BLaER1 treated with 17β-estradiol and CSF1 and Interleukin-3, amounts not matched to agents 10 nM and 100 nM (cell line): ENCODE data around the gene SLC6A7.

Experiments used
- H3K27ac ChIP-seq, 11 experiments: shearing (Covaris generic); formaldehyde crosslinking; 2 replicates each; pipeline ENCODE4 v1.8.1; 2022
- H3K27me3 ChIP-seq, 11 experiments: shearing (Covaris generic); formaldehyde crosslinking; 2 replicates each; pipeline ENCODE4 v1.8.1; 2022
- H3K36me3 ChIP-seq, 11 experiments: shearing (Covaris generic); formaldehyde crosslinking; 2 replicates each; pipeline ENCODE4 v1.8.1; 2022
- H3K4me1 ChIP-seq, 10 experiments: shearing (Covaris generic); formaldehyde crosslinking; 2 replicates each; pipeline ENCODE4 v1.8.1; 2022
- H3K4me2 ChIP-seq, 11 experiments: shearing (Covaris generic); formaldehyde crosslinking; 2 replicates each; pipeline ENCODE4 v1.8.1; 2022
- H3K4me3 ChIP-seq, 10 experiments: shearing (Covaris generic); formaldehyde crosslinking; 2 replicates each; pipeline ENCODE4 v1.8.1; 2022
- H3K9ac ChIP-seq, 11 experiments: shearing (Covaris generic); formaldehyde crosslinking; 2 replicates each; pipeline ENCODE4 v1.8.1; 2022
- H3K9me3 ChIP-seq, 11 experiments: shearing (Covaris generic); formaldehyde crosslinking; replicated peaks in 1 of 11; 2 replicates each; pipeline ENCODE4 v1.8.1; 2022
- H4K20me1 ChIP-seq, 11 experiments: shearing (Covaris generic); formaldehyde crosslinking; 2 replicates each; pipeline ENCODE4 v1.8.1; 2022
- Cebpa-rat ChIP-seq, 11 experiments: shearing (Covaris generic); IDR thresholded peaks; 2 replicates each; pipeline ENCODE4 v1.8.1; 2022

The SLC6A7 gene

DNA sequence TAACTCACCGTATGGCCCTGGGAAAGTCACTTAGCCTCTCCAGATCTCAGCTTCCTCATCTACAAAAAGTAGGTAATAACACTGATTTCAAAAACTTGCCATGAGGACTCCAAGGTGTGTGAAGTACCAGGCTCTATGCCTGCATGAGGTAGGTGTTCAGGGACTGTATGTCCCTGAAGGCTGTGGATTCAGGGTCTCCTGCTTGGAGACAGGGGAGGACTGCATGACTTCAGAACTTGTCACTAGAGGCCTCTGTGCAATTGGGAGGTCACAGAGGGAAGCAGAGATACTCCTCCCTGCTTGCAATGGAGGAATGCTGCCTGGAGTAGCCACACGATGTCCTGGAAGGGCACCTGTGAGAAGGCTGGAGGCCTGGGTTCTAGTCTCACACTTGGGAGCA lies 36.4 kb upstream of the SLC6A7 start:
- Histone ChIP-seq H3K4me1 (peaks cover 75 to 100% (median 96%) of the 10 kb centered on the region in 10 experiments), H4K20me1 (peaks cover 0 to 10% (median 0%) of the 10 kb centered on the region in 11 experiments; a peak in 4 of 22 replicates), H3K27ac (peak overlapping the region in 9 of 11 experiments; percentile 3 to 94 (median 79); a peak in 17 of 22 replicates), H3K9ac (peak overlapping the region; percentile 9 to 86 (median 81); a peak in 18 of 22 replicates), H3K36me3 (peaks cover 0 to 28% (median 15%) of the 10 kb centered on the region in 11 experiments; a peak in 15 of 22 replicates), H3K9me3 (no peaks in the 10 kb centered on the region), H3K4me2 (peak overlapping the region; percentile 83 to 100 (median 98)), H3K4me3 (peak overlapping the region in 8 of 10 experiments; percentile 67 to 76 (median 74); a peak in 16 of 20 replicates), H3K27me3 (no peaks in the 10 kb centered on the region)
- no peak for TF ChIP-seq Cebpa-rat (IDR thresholded peaks at IDR 0.05)

DNA sequence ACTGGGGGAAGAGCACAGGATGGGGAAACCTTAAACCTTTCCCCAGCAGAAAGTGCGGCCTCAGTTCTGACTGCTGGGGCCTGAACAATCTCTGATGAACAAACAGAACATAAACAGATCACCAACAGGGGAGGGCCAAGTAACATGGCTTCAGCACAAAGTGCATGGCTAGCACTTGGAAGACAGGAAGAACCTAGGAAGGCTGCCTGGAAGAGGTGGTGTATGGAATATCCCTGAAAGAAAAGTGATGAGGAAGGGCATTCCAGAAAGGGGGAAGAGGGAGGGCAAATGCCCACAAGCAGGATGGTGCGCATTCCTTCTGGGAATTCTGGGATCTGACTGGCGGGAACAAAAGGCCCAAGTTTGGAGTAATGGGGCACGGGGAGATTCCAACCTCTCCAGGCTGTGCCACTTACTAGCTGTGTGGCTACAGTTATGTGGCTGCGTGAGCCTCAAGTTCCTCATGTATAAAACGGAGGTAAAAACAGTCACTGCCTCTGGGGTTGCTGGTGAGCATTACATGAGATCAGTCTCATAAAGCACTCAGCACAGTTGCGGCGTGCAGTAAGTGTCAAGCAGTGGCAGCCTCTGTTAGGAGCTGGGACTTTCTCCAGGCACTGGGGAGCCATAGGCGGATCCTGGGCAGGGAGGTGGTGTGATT lies 35.8 kb upstream of the SLC6A7 start:
- Histone ChIP-seq H3K27me3 (no peaks in the 10 kb centered on the region), H3K9ac (peak overlapping the region; percentile 10 to 86 (median 81); a peak in 21 of 22 replicates), H3K9me3 (no peaks in the 10 kb centered on the region), H4K20me1 (peaks cover 0 to 10% (median 0%) of the 10 kb centered on the region in 11 experiments; a peak in 4 of 22 replicates), H3K36me3 (peaks cover 0 to 22% (median 9%) of the 10 kb centered on the region in 11 experiments; a peak in 14 of 22 replicates), H3K4me2 (peak overlapping the region; percentile 83 to 100 (median 98)), H3K4me3 (peak overlapping the region; percentile 34 to 76 (median 72); a peak in 18 of 20 replicates), H3K27ac (peak overlapping the region in 10 of 11 experiments; percentile 40 to 94 (median 78); a peak in 19 of 22 replicates), H3K4me1 (peaks cover 77 to 100% (median 96%) of the 10 kb centered on the region in 10 experiments)
- no peak for TF ChIP-seq Cebpa-rat (IDR thresholded peaks at IDR 0.05)

DNA sequence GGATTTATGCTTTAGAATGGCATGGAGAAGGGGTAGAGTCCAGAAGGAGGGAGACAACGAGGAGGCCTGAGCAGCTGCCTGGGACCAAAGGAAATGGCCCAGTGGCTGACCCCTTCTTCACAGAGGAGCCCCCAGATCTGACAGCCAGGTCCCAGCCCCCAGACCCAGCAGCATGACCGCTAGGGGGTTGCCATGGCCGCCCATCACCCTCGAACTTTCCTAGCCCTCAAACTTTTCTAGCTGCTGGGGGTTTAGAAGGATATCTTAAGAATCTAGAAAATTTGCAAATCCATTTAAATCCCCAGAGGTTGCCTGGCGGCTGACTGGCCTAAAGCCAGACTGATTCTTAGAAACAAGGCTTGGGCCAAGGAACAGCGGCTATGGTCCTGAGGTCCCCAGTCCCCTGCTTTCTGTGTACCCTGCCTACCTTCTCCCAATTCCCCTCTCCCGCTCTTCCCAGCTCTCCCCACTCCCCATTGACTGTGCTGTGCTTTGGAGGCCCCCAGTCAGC lies 35.2 kb upstream of the SLC6A7 start:
- H3K4me2 ChIP-seq, result peak overlapping the region; percentile 83 to 100 (median 98)
- no peaks in the 10 kb centered on the region for H3K9me3 ChIP-seq
- H3K27me3 ChIP-seq, result no peaks in the 10 kb centered on the region
- H3K27ac ChIP-seq, result peak overlapping the region in 10 of 11 experiments; percentile 40 to 94 (median 78); a peak in 19 of 22 replicates
- peaks cover 77 to 100% (median 96%) of the 10 kb centered on the region in 10 experiments for H3K4me1 ChIP-seq
- H3K9ac ChIP-seq, result peak overlapping the region; percentile 10 to 86 (median 81); a peak in 21 of 22 replicates
- peaks cover 0 to 10% (median 0%) of the 10 kb centered on the region in 11 experiments; a peak in 4 of 22 replicates for H4K20me1 ChIP-seq
- no peak for TF ChIP-seq Cebpa-rat (IDR thresholded peaks at IDR 0.05)
- H3K4me3 ChIP-seq, result peak overlapping the region; percentile 34 to 76 (median 72); a peak in 19 of 20 replicates
- peaks cover 0 to 19% (median 6%) of the 10 kb centered on the region in 11 experiments; a peak in 10 of 22 replicates for H3K36me3 ChIP-seq

DNA sequence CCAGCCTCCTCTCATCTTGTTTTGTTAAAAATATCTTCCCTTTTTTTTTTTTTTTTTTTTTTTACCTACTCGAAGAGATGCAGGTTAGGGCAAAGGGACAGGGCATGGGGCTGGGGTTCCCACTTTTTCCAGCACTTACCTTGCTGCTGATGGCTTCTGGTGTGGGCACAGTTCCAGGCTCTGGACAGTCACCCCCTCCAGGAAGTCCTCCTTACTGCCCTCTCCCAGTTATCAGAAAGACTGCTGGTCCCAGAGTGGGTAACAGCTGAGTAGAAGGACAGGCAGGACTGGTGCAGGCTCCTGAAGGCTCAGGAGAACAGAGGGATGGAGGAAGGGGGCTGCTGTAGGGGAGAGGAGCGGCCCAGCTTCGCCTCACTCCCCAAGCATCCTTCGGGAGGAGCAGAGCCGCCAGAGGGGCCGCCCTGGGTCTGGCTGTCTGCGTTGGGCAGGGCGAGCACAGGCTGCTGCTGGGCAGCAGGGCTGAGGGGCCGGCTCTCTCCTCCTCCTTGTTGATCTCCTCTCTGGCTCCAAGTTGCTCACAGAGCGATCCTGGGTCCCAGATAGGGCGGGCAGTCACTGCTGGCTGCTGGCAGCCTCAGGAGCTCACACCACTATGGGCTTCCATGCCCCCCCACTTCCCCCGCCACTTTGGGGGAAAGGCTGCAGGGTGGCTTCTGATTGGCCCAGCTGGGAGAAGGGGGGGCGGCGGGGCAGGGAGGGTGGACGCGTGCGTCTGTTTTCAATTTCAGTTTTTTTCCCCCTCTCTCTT lies 34.4 kb upstream of the SLC6A7 start, which contains the start of gene PDGFRB:
Gene PDGFRB (minus strand): TSS at position 588 of the 769 bp plus-strand sequence. CDS start 18,798 bp downstream, outside the sequence.
- Histone ChIP-seq H3K9me3 (no peaks in the 10 kb centered on the region), H3K4me1 (peaks cover 79 to 100% (median 96%) of the 10 kb centered on the region in 10 experiments), H3K27ac (peak within 1 kb of the TSS in 10 of 11 experiments; percentile 40 to 94 (median 78); a peak in 19 of 22 replicates), H4K20me1 (peaks cover 0 to 10% (median 0%) of the 10 kb centered on the region in 11 experiments; a peak in 4 of 22 replicates), H3K36me3 (peaks cover 0 to 19% (median 6%) of the 10 kb centered on the region in 11 experiments; a peak in 10 of 22 replicates), H3K27me3 (no peaks in the 10 kb centered on the region), H3K9ac (peak within 1 kb of the TSS; percentile 10 to 86 (median 81); a peak in 21 of 22 replicates), H3K4me2 (peak within 1 kb of the TSS; percentile 83 to 100 (median 98)), H3K4me3 (peak within 1 kb of the TSS; percentile 34 to 76 (median 72))
- no peak for TF ChIP-seq Cebpa-rat (IDR thresholded peaks at IDR 0.05)

DNA sequence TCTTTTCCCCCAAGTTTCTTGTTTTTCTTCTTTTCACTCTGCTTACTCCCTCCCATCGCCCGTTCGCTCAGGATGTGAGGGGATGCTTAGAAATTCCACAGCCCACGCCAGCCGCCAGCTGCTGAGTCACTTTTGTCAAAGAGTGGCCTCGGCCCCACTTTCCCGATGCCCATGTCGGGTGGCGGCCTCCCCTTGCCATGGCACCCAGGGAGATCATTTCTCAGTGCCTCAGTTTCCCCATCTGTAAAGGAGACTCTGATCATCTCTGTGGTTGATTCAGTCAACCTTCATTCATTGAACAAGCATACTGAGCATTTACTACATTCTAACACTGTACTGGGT lies 33.9 kb upstream of the SLC6A7 start:
- Histone ChIP-seq H3K4me1 (peaks cover 79 to 100% (median 96%) of the 10 kb centered on the region in 10 experiments), H3K4me3 (peak overlapping the region; percentile 34 to 76 (median 72)), H3K4me2 (peak overlapping the region; percentile 83 to 100 (median 98)), H3K27me3 (no peaks in the 10 kb centered on the region), H3K9me3 (no peaks in the 10 kb centered on the region), H3K36me3 (peaks cover 0 to 18% (median 6%) of the 10 kb centered on the region in 11 experiments; a peak in 10 of 22 replicates), H4K20me1 (peaks cover 0 to 10% (median 0%) of the 10 kb centered on the region in 11 experiments; a peak in 4 of 22 replicates), H3K9ac (peak overlapping the region; percentile 10 to 86 (median 81); a peak in 21 of 22 replicates), H3K27ac (peak overlapping the region in 10 of 11 experiments; percentile 40 to 94 (median 78); a peak in 19 of 22 replicates)
- no peak for TF ChIP-seq Cebpa-rat (IDR thresholded peaks at IDR 0.05)

DNA sequence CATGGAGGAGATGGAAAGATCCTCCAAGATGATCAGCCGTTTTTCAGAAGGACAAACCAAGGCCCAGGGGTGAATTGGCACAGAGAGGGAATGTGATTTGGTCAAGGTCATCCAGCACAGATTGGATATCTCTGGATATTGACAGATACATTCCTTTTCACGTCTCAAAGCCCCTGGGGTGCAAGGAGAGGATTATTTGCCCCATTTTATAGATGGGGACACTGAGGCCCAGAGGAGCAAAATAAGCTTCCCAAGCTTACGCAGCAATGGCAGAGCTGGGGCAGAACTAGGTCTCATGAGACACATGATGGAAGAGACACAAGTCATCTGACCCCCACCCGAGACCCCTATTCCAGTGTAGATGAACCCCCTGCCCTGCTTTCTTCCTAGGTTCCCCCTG lies 33.3 kb upstream of the SLC6A7 start:
- H3K4me3 ChIP-seq, result peak overlapping the region in 8 of 10 experiments; percentile 67 to 76 (median 74); a peak in 15 of 20 replicates
- TF ChIP-seq Cebpa-rat (IDR thresholded peaks at IDR 0.05), result no peak
- H3K27ac ChIP-seq, result peak overlapping the region in 9 of 11 experiments; percentile 67 to 94 (median 79); a peak in 18 of 22 replicates
- peaks cover 0 to 13% (median 3%) of the 10 kb centered on the region in 11 experiments; a peak in 8 of 22 replicates for H3K36me3 ChIP-seq
- peaks cover 0 to 10% (median 0%) of the 10 kb centered on the region in 11 experiments; a peak in 4 of 22 replicates for H4K20me1 ChIP-seq
- H3K9me3 ChIP-seq, result no peaks in the 10 kb centered on the region
- no peaks in the 10 kb centered on the region for H3K27me3 ChIP-seq
- peak overlapping the region in 10 of 11 experiments; percentile 62 to 86 (median 82); a peak in 19 of 22 replicates for H3K9ac ChIP-seq
- peak overlapping the region; percentile 83 to 100 (median 98) for H3K4me2 ChIP-seq
- H3K4me1 ChIP-seq, result peaks cover 81 to 100% (median 96%) of the 10 kb centered on the region in 10 experiments

DNA sequence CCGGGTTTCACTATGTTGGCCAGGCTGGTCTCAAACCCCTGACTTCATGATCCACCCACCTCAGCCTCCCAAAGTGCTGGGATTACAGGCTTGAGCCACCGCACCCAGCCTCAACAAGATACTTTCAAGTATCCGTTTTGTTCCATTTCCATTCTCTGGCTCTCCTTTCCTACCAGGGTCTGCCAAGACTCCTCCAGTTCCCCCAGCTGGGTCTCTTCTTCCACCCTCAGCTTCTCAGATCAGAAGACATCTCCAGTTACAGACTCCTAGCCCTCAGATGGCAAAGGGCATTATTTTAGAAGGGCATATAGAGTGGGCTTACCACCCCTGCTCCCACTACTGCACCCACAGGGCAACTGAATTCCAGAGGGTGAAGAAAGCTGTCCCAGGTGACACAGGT lies 32.7 kb upstream of the SLC6A7 start:
- H3K4me1 ChIP-seq, result peaks cover 81 to 100% (median 96%) of the 10 kb centered on the region in 10 experiments
- peak overlapping the region in 9 of 11 experiments; percentile 42 to 94 (median 87); a peak in 17 of 22 replicates for H3K27ac ChIP-seq
- no peak overlapping the region for H3K4me3 ChIP-seq
- peaks cover 0 to 10% (median 0%) of the 10 kb centered on the region in 11 experiments; a peak in 4 of 22 replicates for H4K20me1 ChIP-seq
- peak overlapping the region in 5 of 11 experiments; percentile 4 to 58 (median 42); a peak in 6 of 22 replicates for H3K9ac ChIP-seq
- H3K36me3 ChIP-seq, result peaks cover 0 to 11% (median 3%) of the 10 kb centered on the region in 11 experiments; a peak in 7 of 22 replicates
- H3K4me2 ChIP-seq, result peak overlapping the region in 9 of 11 experiments; percentile 88 to 100 (median 98); a peak in 18 of 22 replicates
- H3K9me3 ChIP-seq, result no peaks in the 10 kb centered on the region
- H3K27me3 ChIP-seq, result no peaks in the 10 kb centered on the region
- TF ChIP-seq Cebpa-rat (IDR thresholded peaks at IDR 0.05), result no peak
